Keratinocyte (primary cell): ENCODE data around the gene MBNL2.

Experiments
- EZH2 ChIP-seq: IDR thresholded peaks from one replicate; pipeline ENCODE4 v1.6.1; 2012; ENCODE audit warnings: inconsistent platforms, mild to moderate bottlenecking, low read length, moderate library complexity
- TF ChIP-seq, protein P1 (sequence below), 3 experiments: IDR thresholded peaks in 1 of 3; conservative IDR thresholded peaks in 1 of 3; optimal IDR thresholded peaks in 1 of 3; 2 replicates in 2 of 3; 3 replicates in 1 of 3; pipeline versions ENCODE3 to v1.5.1; 2011; ENCODE audit warnings: low read length in 3 of 3, mild to moderate bottlenecking in 3 of 3, moderate library complexity in 2 of 3, control low read depth in 1 of 3, inconsistent platforms in 1 of 3; ENCODE audit not compliant: insufficient read depth in 2 of 3; ENCODE audit errors: extremely low read depth in 1 of 3

DNA sequence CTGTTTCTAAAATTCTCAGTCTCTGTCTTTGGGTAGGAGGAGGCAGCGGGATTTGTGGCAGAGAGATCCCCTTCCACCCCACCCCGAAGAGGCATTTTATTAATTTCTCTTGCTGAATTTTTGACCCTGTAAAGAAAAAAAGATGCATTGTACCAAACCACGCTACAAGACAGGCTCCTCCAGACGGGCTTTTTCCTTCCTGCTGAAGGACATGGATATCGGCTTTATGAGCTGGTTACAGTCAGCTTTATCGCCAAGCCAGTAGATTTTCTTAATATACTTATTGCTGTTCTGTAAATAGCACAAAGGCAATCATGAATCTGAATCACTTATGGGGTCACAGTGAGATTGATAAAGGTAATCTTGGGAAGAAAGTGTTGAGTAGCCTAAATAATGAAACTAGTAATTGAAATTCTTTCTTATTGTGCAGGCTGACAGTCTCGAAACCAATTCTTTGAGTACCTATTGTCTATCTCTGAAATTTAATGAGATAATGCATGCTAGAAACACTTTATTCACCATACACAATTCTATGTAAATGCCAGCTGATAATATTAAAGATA lies 24.5 kb downstream of the MBNL2 start:
- no peak for TF ChIP-seq EZH2
- TF ChIP-seq, protein P1, sequence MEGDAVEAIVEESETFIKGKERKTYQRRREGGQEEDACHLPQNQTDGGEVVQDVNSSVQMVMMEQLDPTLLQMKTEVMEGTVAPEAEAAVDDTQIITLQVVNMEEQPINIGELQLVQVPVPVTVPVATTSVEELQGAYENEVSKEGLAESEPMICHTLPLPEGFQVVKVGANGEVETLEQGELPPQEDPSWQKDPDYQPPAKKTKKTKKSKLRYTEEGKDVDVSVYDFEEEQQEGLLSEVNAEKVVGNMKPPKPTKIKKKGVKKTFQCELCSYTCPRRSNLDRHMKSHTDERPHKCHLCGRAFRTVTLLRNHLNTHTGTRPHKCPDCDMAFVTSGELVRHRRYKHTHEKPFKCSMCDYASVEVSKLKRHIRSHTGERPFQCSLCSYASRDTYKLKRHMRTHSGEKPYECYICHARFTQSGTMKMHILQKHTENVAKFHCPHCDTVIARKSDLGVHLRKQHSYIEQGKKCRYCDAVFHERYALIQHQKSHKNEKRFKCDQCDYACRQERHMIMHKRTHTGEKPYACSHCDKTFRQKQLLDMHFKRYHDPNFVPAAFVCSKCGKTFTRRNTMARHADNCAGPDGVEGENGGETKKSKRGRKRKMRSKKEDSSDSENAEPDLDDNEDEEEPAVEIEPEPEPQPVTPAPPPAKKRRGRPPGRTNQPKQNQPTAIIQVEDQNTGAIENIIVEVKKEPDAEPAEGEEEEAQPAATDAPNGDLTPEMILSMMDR (optimal IDR thresholded peaks at IDR 0.05 in 1 of 3, IDR thresholded peaks at IDR 0.05 in 1 of 3, conservative IDR thresholded peaks at IDR 0.05 in 1 of 3; ENCODE audit: extremely low read depth in 1 of 3, insufficient read depth in 2 of 3, low read length in 3 of 3) = no peak
